Frontal cortex (tissue), 4 donors: ENCODE measurements around the gene ZCCHC14. TPM values are rescaled to one million over a fixed set of nuclear protein-coding genes. Genes with fewer than 3 reads are reported as not detected.
A peak's percentile ranks its signal among the peaks of the same experiment; 100 is the strongest.
"Not testable (repeated sequence)": the region's sequence is repeated elsewhere in the genome, so short reads cannot be mapped to it uniquely, and the experiment has no call there.

Experiments used
- DNase-seq, 2 donors: peaks; one replicate each; pipeline ENCODE4 v3.0.0; 2012; ENCODE audit warnings: low spot score in 2 of 2
- FAIRE-seq: peaks from 2 replicates; lab custom pipeline; 2012; peaks lifted over from hg19 to GRCh38; lab: Jason Lieb, UNC
- total RNA-seq: library from RNA; depleted of rRNA; stranded (reverse); fragments of >200 nt; gene quantifications from one replicate; pipeline ENCODE4 v1.2.3, GENCODE V29; 2014
- donor health status: control.
- donor health status: control.
- donor health status: control.

ZCCHC14 gene
- total RNA-seq, 1 donor from 2014 or later: 26.1 TPM

DNA sequence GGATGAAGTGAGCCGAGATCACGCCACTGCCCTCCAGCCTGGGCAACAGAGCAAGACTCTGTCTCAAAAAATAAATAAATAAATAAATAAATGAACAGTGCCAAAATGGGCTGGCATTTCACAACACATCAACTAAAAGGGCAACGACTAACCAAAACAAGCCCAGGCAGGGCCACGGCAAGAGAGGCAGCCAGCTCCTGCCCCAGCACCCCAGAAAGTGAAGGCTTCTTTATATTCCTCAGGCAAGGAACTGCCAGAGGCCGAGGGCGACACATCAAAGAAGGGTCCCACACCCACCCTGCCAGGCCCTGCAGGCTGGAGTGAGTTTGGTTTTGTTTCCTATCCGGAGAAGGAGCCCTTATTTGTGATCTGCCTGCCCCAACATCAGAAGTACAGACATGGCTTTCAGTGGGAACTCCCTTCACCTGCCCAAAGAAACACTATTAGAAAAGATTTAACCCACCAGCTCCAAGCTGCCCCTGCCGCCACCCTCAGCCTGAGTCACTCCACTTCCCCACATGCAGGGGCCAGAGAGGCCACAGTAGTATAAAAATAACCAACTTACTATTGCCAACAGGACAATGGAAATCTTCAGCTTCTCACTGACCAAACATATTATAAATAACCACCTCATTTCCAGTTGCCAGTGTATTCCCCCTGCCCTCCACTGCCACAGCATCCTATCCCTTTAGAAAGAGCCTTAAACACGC lies 117.2 kb downstream of the ZCCHC14 start:
- DNase-seq (no peak), FAIRE-seq (no peak)

DNA sequence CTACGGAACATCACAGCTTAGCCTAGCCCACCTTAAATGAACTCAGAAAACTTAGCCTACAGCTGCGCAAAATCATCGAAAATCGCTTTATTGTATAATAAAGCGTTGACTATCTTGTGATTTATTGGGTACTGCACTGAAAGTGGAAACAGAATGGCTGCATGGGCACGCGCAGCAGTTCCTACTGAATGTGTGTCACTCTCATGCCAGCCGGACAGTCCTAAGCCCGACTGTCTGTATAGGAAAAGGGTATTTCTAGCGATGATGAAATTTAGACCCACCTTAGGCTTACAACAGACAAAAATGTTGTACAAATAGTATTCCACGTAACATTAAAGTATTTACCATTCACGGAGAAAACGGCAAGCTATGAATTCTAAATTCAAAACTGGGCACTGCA lies 118.5 kb downstream of the ZCCHC14 start:
- no peak for FAIRE-seq
- no peak for DNase-seq

DNA sequence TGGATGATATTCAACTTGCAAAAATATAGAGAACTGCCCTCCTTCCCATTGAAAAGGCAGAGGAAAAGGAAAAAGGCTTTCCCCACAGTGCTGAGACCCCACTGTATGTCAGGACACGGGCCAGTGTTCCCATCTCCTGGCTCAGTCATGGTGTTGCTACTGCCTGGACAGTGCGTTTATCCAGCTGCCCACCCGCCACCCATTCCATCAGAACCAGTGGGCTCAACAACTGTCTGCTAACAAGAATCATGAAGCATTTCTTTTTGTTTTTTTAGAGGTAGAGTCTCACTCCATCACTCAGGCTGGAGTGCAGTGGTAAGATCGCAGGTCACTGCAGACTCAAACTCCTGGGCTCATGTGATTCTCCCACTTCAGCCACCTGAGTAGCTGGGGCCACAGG lies 120.5 kb downstream of the ZCCHC14 start:
- no peak for FAIRE-seq
- no peak for DNase-seq

DNA sequence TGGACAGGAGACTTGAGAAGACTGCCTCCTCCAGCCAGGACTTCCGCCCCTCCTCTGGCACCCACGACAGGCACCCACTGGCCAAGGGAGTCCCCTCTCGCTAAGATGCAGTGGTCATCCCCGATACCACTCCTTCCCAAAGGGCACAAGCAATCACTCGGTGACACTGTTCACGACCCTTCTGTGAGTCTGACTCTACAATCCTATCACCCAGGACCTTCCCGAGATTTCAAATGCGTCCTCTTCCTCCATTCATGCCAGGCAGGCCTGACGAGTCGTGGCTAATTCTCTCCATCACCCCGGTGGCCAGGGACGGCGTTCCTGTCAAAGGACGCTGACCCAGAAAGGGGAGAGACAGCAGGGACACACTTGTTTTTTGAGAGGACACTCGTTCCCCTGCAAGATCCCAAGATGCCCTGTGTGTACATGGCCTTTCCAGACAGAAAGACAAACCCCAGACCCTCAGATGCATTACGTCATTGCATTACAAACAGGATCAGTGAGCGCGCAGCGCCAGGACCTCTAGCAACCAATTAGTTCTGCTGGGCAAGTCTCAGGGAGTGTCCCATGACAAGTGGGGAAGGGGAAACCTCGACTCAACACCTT lies 121.5 kb downstream of the ZCCHC14 start:
- FAIRE-seq (no peak), DNase-seq (no peak)

DNA sequence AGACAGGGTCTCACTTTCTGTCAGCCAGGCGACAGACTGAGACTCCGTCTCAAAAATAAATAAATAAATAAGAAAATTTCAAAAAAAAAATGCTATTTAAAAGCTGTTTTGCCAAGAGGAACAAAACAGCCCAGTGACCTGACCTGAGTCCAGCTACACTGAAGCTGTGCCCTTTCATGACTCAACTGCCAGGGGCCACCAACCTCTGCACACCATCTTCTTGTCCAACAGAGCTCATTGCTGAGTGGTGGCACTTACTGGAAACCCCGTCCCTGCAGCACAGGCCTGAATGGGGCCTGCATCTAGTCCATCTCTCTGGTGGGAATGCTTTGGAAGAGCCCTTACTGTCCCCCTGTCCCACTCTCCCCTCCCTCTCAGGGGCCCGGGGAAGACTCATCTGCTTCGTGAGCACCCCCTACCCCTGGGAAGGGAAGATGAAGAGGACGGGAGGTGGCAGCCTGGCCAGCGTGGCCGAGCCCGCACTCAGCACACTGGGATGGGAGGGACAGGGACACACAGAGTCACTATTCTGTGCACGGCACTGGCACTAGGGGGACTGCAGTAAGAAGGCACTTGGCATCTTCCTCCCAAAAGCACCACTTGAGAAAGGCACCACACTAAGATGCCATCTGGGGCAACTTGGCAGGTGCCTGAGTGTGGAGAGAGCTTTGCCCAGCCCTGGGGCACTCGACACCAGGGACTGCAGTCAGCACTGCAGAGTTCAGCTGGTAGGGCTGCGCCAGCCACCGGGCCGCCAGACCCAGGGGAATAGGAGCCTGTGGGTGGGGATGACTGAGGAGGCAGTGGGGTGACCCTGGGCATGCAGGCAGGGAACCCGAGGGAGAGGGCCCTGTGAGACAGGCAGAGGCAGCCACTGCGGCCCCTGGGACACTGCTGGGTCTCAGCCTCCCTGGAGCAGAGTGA lies 122.8 kb downstream of the ZCCHC14 start:
- no peak for FAIRE-seq
- DNase-seq: no peak

DNA sequence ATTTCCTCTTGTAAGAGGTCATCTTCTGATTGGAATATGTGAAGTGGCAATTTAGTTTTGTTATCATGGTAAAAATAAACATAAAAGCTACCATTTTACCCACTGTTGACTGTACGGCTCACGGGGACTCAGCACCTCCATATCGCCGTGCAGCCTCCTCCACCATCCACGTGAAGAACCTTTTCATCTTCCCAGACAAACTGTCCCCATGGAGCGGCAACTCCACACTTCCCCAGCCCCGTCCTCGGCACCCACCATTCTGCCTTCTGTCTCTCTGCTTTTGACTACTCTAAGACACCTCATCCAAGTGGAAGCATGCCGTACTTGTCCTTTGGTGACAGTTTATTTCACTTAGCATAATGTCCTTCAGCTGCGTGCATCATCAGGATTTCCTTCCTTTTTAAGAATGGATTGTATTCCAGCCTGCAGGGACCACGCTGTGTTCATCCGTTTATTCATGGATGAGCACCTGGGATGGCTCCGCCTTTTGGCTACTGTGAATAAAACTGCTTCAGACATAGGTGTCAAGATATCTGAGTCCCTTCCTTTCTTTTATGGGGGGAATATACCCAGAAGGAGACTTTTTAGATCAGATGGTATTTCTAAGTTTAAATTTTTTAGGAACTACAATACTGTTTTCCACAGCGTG lies 123.6 kb downstream of the ZCCHC14 start:
- FAIRE-seq (no peak), DNase-seq (no peak)

DNA sequence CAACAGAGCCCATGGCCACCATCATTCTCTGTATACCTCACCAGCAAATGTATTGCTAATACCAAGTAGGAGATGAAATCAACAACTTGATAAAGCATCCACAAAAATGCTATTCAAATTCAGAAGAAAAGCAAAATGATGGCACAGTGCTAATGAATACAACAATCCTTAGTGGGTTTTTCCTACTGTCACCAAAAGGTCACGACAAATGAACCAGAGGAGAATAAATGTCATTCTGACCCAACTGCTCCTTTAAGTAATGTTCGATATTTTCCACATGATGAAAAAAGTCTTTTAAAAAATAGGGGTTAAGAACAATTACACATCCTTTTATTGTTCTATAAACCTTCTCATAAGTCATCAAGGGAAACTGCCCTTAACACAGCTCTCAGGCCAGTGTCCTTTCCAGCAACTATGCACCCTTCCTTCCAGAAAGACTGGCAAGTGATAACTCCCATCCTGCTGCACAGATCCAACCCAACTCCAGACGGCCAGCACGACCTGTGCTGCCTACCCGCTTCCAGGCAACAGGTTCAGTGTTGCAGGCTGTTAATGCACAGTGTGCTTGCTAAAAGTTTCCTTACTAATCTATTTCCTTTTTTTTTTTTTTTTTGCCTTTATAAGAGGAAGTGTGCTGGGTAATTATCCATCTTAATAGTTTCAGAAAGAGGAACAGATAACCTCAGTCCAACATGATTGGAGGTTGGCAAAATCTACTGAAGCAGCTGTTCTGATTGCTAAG lies 124.6 kb downstream of the ZCCHC14 start:
- DNase-seq (no peak), FAIRE-seq (no peak)

DNA sequence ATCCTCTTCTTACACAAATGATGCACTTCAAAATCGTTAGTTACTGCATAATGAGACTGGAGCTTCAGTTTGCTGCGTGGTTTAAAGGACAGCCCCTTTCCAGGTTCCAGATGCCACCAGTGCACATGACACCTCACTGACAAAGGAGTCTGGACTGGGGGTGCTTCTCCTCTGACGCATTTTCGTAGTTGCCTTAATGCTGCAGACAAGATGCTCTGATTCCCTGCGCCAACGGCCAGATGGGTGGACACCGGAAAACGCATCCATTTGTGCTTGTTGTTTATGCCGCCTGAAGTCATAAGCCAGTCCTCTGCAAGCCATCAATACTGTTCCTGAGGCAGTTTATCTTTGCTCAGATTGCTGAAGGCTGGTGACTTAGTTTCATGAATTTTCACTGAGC lies 125.3 kb downstream of the ZCCHC14 start:
- DNase-seq (no peak), FAIRE-seq (no peak)

DNA sequence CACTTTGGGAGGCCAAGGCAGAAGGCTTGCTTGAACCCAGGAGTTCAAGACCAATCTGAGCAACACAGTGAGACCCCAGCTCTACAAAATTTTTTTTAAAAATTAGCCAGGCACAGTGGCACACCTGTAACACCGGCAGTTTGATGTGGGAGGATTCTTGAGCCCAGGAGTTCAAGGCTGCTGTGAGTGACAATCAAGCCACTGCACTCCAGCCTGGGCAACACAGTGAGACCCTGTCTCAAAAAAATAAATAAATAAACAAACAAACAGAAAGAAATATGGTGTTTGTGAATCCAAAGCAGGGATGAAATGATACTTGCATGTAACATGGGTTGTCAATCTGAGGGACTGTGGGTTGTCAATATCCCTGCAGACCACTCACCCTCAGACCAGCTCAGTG lies 125.9 kb downstream of the ZCCHC14 start:
- DNase-seq (no peak), FAIRE-seq (no peak)

DNA sequence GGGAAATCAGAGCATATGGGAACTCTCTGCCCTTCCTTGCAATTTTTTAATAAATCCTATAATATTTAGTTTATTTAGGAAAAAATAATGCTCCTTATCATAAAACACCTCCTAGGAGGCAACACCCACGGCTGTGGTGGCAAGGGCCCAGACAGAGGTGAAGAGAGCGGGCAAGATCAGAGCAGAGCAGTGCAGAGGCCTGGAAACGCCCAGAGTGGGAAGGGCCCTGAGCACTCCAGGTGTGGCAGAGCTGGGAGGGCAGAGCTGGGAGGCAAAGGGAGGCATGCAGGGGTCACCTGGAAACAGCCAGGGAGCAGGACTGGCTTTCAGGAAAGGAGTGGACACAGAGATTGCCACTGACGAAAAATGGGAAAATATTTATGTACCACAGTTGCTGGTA lies 126.5 kb downstream of the ZCCHC14 start:
- DNase-seq: no peak
- FAIRE-seq: no peak

DNA sequence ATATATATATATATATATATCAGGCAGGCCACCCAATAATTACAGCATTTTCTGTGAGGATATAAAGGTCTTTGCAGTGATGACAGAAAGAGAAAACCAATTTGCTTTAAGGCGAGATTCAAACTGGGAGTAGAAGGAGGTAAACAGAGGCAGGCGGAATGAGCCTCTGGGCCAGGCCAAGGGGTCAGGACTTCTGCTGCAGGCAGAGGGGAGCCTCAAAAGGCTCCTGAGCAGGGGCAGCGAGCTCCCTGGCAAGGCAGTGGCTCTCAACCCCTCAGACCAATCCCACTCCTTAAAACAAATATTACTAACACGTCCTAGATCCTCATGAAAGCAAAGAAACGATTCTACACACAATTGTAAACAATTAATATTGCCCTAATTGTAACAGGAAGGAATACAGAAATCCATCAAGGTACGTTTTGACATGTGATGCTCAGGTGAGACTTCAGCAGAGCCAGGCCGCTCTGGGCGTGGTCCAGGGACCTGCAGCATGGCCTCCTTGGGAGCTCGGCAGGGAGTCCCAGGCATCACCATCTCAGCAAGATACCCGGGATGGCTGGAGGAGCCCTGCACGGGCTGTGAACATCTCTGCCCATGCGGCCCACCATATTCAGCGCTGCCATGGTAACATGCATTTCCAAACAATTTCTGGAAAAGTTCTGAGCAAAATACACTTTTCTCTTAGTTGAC lies 127.7 kb downstream of the ZCCHC14 start:
- FAIRE-seq (no peak), DNase-seq (no peak)

DNA sequence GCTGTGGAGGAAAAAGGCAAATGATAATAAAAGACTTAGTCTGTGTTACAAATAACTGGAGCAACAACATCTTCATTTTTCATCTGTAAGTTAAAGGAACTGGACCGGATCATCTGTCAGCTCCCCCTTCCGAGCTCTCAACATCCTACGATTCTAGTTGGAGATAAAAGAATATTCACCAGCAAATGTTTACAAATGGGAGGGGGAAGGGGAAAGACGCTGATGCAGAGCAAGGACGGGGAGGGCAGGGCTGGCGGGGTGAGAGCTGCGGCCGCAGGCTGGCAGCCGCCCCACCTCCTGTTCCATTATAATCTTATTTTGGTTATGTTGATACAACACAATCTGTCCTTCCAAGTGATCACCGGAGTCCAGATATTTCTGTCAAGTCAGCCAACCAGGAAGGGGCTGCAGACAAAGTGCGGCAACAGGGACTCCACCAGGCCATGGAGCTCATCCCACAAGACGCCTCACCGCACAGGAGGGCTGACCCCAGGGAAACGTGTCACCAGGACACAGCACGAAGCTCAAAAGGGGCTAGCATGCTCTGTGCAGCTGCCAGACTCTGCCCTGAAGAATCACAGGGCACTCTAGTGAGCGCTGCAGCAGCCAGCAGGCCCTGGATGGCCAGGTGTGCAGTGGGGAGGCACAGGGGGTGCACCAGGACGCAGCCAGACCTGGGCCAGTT lies 128.9 kb downstream of the ZCCHC14 start:
- FAIRE-seq: no peak
- peak in 1 of 2 donors; percentile 57 for DNase-seq

DNA sequence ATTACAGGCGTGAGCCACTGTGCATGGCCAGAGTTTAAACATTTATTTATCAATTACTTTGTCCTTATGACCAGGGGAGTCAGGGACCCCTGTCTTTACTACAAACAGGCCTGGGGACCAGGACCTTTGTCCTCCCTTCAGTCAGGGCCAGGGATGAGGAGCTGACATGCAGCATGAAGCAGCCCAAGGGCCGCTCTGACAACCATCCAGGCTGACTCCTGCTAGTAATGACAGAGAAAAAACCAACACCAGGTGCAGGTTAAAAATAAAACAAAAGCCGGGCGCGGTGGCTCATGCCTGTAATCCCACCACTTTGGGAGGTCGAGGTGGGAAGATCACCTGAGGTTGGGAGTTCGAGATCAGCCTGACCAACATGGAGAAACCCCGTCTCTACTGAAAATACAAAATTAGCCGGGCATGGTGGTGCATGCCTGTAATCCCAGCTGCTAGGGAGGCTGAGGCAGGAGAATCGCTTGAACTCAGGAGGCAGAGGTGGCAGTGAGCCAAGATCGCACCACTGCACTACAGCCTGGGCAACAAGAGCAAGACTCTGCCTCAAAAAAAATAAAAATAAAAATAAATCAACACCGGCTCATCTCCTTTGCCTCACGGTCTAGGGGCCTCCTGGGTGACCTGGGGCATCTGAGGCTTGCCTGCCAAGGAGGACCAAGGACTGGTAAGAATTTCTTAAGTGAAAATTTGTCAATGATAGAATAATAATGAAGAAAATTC lies 129.8 kb downstream of the ZCCHC14 start:
- DNase-seq, FAIRE-seq: not testable (repeated sequence)

DNA sequence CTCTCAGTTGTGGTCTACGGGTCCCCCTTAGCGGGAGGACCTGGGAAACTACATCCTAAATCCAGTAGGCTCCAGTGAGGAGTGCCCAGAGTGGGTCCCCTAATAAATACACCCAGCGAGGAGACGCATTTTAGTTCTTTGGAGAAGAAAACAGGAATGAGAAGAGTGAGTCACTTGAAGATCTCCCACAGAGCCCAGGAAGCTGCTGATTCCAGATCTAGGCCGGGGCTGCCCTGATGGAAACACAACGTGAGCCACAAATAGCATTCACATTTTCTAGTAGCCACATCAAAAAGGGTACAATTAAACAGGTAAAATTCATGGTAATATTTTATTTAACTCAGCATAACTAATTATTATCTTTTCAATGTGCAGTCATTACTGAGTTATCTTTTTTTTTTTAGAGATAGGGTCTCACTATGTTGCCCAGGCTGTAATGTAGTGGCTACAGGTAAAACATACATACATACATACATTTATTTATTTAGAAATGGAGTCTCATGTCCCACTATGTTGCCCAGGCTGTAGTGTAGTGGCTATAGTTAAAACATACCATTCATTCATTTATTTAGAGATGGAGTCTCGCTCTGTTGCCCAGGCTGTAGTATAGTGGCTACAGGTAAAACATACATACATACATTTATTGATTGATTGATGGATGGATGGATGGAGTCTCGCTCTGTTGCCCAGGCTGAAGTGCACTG lies 130.8 kb downstream of the ZCCHC14 start:
- FAIRE-seq (no peak), DNase-seq (no peak)

DNA sequence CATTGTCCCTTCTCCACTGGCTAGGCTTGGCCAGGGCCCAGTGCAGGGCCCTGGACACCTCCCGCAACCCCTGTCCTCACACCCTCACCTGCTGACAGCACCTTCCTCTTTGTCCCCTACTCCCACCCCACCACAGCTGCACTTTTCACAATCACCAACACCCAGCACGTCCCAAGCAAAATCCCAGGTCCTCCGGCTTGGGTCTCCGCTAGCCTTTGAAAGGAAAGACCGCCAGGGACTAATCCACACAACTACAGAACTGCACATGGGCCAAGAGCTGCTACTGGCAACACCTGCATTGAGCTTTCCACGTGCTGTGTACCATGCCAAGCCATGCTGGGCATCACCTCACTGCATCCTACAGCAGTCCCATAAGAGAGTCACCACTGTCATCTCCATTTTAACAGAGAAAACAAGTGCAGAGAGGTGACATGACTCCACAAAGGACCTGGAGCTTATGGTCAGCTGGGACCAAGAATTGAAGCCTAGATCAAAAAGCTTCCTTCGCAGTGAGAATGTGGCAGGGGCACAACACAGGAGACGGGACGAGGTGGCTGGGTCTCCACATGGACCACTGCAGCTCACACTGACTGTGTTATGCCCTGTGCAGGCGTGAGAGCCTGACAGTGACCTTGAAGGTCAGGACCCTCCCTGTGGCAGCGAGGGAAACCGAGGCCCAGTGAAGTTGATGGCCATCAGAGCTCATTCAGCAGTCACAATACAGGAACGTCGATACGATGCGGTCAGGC lies 131.8 kb downstream of the ZCCHC14 start:
- FAIRE-seq (no peak), DNase-seq (no peak)

DNA sequence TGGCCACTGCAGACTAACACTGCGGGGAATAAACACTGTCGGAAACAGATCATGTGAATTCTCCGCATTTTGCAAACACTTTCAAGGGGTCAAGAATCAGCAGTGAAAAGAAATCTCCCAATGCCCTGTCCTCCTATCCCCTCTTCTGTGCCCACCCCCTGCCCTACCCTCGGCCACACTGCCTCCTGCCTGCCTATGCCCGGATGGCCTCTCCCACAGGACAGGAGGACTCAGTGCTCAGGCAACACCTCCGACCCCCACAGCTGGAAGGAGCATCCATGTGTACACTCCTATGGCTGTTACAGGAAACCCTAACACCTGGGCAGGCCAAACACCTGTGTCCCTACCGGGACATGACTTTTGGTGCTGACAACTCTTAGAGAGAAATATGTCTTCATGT lies 133.7 kb downstream of the ZCCHC14 start:
- FAIRE-seq: no peak

DNA sequence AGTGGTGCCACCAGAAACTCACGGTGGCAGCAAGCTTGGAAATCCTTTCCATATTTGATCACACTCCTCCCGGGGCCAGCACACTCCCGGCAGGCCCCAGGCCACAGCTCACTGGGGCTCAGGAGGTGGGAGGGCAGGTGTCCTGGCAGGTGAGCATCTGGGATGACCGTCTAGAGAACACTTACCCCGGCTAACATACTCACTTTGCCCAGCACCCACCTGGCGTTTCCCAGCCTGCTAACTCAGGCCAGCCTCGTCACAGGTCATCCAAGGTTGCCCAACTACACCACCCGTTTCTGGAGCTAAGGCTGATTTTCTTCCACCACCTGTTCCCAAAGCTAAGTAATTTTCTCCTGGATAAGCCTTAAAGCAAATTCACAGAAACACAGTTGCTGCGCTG lies 134.1 kb downstream of the ZCCHC14 start:
- FAIRE-seq: no peak
- DNase-seq: no peak

More for the DNA sequence above, 133.7 kb downstream of the ZCCHC14 start:
- DNase-seq: no peak
